ENCODE measurements around the gene ANXA11. TPM values are rescaled to one million over a fixed set of nuclear protein-coding genes. Genes with fewer than 3 reads are reported as not detected.
A peak's percentile ranks its signal among the peaks of the same experiment; 100 is the strongest.

The ANXA11 gene
- total and polyA plus RNA-seq, 2 experiments from 2014 or later, result 42.3 to 70.0 TPM

GRCh38 chr10:80176526-80176925, 28.8 kb downstream of the ANXA11 start:
- no peak overlapping the region for H3K4me3 ChIP-seq
- H3K27me3 ChIP-seq (ENCODE audit: insufficient read depth), result no peaks in the 10 kb centered on the region
- H3K36me3 Mint-ChIP-seq (ENCODE audit: low read depth), result no peaks in the 10 kb centered on the region
- H3K4me1 ChIP-seq (ENCODE audit: insufficient read depth), result peaks cover 3% of the 10 kb centered on the region; the same call in 1 of the 2 replicates
- ATAC-seq (no peak), DNase-seq (ENCODE audit: low spot score) (no peak)
- no peaks in the 10 kb centered on the region for H3F3A ChIP-seq (replicated peaks; ENCODE audit: low read depth)
- H3K27me3 Mint-ChIP-seq (ENCODE audit: insufficient read depth, low read depth, poor library complexity), result peaks cover 5% of the 10 kb centered on the region
- H3K36me3 ChIP-seq (ENCODE audit: insufficient read depth), result no peaks in the 10 kb centered on the region
- H2AFZ ChIP-seq, result no peak overlapping the region
- peaks cover 22% of the 10 kb centered on the region for H3K4me1 Mint-ChIP-seq
- peaks cover 8% of the 10 kb centered on the region; the same call in 1 of the 2 replicates for H4K20me1 ChIP-seq (replicated peaks; ENCODE audit: insufficient read depth)
- H3K9me2 ChIP-seq (ENCODE audit: insufficient read depth), result no peaks in the 10 kb centered on the region
- H3K9me3 Mint-ChIP-seq, result no peaks in the 10 kb centered on the region
- no peak overlapping the region for H3K4me2 ChIP-seq
- no peak overlapping the region for H3K27ac ChIP-seq (ENCODE audit: low read depth)
- H3K27ac Mint-ChIP-seq, result 0 out of 2 replicates have a peak overlapping the region, but pooled peaks have one; percentile 40
- H3K4me3 Mint-ChIP-seq, result no peak overlapping the region
- TF ChIP-seq STAT1 (IDR thresholded peaks at IDR 0.05; ENCODE audit: unreplicated experiment), result no peak
- 0 out of 2 replicates have a peak, but pooled peaks cover 3% of the 10 kb centered on the region for H3K79me2 ChIP-seq (replicated peaks; ENCODE audit: insufficient read depth)

- no peak overlapping the region for H3K4me3 ChIP-seq
- no peak overlapping the region for H3K4me2 ChIP-seq
- H3K27me3 ChIP-seq (ENCODE audit: insufficient read depth), result no peaks in the 10 kb centered on the region
- ATAC-seq (no peak), DNase-seq (ENCODE audit: low spot score) (no peak)
- H4K20me1 ChIP-seq (replicated peaks; ENCODE audit: insufficient read depth), result peaks cover 2% of the 10 kb centered on the region; the same call in 1 of the 2 replicates
- peaks cover 31% of the 10 kb centered on the region for H3K4me1 Mint-ChIP-seq
- H2AFZ ChIP-seq, result no peak overlapping the region
- no peak overlapping the region for H3K27ac Mint-ChIP-seq
- H3K4me3 Mint-ChIP-seq, result no peak overlapping the region
- peaks cover 8% of the 10 kb centered on the region; the same call in 1 of the 2 replicates for H3K4me1 ChIP-seq (ENCODE audit: insufficient read depth)
- 0 out of 2 replicates have a peak, but pooled peaks cover 3% of the 10 kb centered on the region for H3K79me2 ChIP-seq (replicated peaks; ENCODE audit: insufficient read depth)
- H3K27ac ChIP-seq (ENCODE audit: low read depth), result no peak overlapping the region
- no peaks in the 10 kb centered on the region for H3F3A ChIP-seq (replicated peaks; ENCODE audit: low read depth)
- H3K9me2 ChIP-seq (ENCODE audit: insufficient read depth), result no peaks in the 10 kb centered on the region
- peaks cover 5% of the 10 kb centered on the region for H3K27me3 Mint-ChIP-seq (ENCODE audit: insufficient read depth, low read depth, poor library complexity)
- no peaks in the 10 kb centered on the region for H3K36me3 Mint-ChIP-seq (ENCODE audit: low read depth)
- no peaks in the 10 kb centered on the region for H3K36me3 ChIP-seq (ENCODE audit: insufficient read depth)
- H3K9me3 Mint-ChIP-seq, result no peaks in the 10 kb centered on the region
- no peak for TF ChIP-seq STAT1 (IDR thresholded peaks at IDR 0.05; ENCODE audit: unreplicated experiment)
- no peak for TF ChIP-seq ZNF114 (CRISPR knock-in tag; IDR thresholded peaks at IDR 0.05)
- no peak for TF ChIP-seq NANOG (IDR thresholded peaks at IDR 0.05; ENCODE audit: borderline replicate concordance)
- TF ChIP-seq POLR2AphosphoS5 (IDR thresholded peaks at IDR 0.05; ENCODE audit: low read depth), result no peak
- no peak for TF ChIP-seq CREB1 (CRISPR knock-in tag; IDR thresholded peaks at IDR 0.05; ENCODE audit: low read depth)
- TF ChIP-seq EZH2phosphoT487 (IDR thresholded peaks at IDR 0.05; ENCODE audit: unreplicated experiment), result no peak
- TF ChIP-seq ZNF462 (CRISPR knock-in tag; IDR thresholded peaks at IDR 0.05), result no peak
- TF ChIP-seq EZH2 (IDR thresholded peaks at IDR 0.05; ENCODE audit: low read depth, unreplicated experiment), result no peak
- TF ChIP-seq CTCF (conservative IDR thresholded peaks at IDR 0.05; ENCODE audit: low read depth in 2 of 2), result no peak
- no peak for TF ChIP-seq ZNF331 (CRISPR knock-in tag; IDR thresholded peaks at IDR 0.05; ENCODE audit: low read depth)
- TF ChIP-seq JUNB (IDR thresholded peaks at IDR 0.05; ENCODE audit: unreplicated experiment), result no peak
- TF ChIP-seq ETS1 (IDR thresholded peaks at IDR 0.05), result no peak
These were observed 30.5 kb downstream of the ANXA11 start for GRCh38 chr10:80174641-80175395.

All from GM23338 (cell line).